Measurements from ENCODE around the gene DNAH10. TPM values are rescaled to one million over a fixed set of nuclear protein-coding genes. Genes with fewer than 3 reads are reported as not detected.

Gene DNAH10
- total and polyA plus RNA-seq, 2 donors from 2014 or later = 0.24 to 0.28 TPM

DNA sequence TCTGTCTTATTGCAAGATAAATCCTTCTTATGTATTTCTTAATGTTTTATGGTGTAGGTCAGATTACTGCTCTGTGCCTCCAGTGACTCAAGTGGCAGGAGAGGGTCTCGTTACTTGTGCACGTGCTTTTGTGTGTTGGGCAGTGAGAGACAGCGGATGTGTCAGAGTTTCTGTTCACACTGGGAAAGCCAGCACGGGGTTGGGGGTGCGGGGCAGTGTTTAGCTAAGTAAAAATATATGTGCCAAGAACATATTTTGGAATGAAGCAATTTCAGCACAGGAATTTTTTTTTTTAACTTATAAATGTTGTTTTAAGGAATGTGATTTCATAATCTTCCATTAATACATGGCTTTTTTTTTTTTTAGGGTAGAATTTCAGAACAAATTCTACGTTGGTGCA lies 4.5 kb upstream of the DNAH10 start:
- DNase-seq = no peak
- H3K27ac ChIP-seq (ENCODE audit: low read depth in 2 of 2, low read length in 2 of 2) = no peak overlapping the region
- no peak for FAIRE-seq
- intact Hi-C loops (cut with DNase I) = no loop called here
- H3K36me3 ChIP-seq (ENCODE audit: control insufficient read depth in 2 of 3, insufficient read depth in 3 of 3, low read length in 3 of 3) = peaks cover 0 to 9% (median 8%) of the 10 kb centered on the region in 3 donors
- H3K27me3 ChIP-seq (ENCODE audit: control insufficient read depth, insufficient read depth, low read length) = no peaks in the 10 kb centered on the region
- TF ChIP-seq, protein P1, sequence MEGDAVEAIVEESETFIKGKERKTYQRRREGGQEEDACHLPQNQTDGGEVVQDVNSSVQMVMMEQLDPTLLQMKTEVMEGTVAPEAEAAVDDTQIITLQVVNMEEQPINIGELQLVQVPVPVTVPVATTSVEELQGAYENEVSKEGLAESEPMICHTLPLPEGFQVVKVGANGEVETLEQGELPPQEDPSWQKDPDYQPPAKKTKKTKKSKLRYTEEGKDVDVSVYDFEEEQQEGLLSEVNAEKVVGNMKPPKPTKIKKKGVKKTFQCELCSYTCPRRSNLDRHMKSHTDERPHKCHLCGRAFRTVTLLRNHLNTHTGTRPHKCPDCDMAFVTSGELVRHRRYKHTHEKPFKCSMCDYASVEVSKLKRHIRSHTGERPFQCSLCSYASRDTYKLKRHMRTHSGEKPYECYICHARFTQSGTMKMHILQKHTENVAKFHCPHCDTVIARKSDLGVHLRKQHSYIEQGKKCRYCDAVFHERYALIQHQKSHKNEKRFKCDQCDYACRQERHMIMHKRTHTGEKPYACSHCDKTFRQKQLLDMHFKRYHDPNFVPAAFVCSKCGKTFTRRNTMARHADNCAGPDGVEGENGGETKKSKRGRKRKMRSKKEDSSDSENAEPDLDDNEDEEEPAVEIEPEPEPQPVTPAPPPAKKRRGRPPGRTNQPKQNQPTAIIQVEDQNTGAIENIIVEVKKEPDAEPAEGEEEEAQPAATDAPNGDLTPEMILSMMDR (IDR thresholded peaks at IDR 0.05; ENCODE audit: borderline replicate concordance, extremely low read depth, insufficient read depth) = no peak
- no peak overlapping the region for H3K9ac ChIP-seq (ENCODE audit: low read length in 3 of 3)
- H3K4me3 ChIP-seq (ENCODE audit: low read length in 3 of 3) = no peak overlapping the region
- H3K9me3 ChIP-seq (ENCODE audit: control insufficient read depth in 2 of 3, insufficient read depth in 1 of 3, low read length in 3 of 3) = no peaks in the 10 kb centered on the region
- H3K4me1 ChIP-seq (ENCODE audit: control insufficient read depth in 2 of 3, insufficient read depth in 2 of 3, low read depth in 1 of 3, low read length in 3 of 3) = peaks cover 0 to 2% (median 0%) of the 10 kb centered on the region in 3 donors

DNA sequence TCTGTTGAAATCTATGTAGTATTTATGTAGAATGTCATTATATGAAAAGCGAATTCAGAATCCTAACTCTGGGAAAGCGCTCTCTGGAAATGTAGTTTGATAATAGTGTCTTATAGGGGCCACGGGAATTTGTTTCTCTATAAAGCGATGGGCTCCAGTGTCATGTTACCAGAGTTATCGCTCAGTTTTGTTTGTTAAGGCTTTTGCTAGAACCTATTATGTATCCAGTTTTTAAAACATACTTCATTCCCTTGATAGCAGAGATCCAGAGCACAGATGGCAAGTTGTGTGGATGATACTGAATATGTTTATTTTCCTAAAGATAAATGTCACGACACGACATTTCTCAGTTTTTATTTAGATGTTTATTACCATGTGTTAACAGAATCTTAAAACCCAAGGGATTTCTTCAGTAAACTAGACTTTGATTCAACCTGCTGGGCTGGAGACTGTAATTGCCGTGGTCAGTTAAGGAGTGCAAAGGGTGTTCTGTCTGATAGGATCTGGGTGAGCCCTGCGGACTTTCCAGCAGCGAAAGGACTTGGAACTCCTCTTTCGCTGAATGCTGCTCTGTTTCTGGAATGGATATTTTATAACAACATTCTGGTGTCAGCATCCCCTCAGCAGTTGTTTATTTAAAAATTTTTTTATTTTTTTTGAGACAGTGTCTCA lies 1.7 kb upstream of the DNAH10 start:
- peaks cover 0 to 4% (median 0%) of the 10 kb centered on the region in 3 donors for H3K4me1 ChIP-seq (ENCODE audit: control insufficient read depth in 2 of 3, insufficient read depth in 2 of 3, low read depth in 1 of 3, low read length in 3 of 3)
- no peaks in the 10 kb centered on the region for H3K9me3 ChIP-seq (ENCODE audit: control insufficient read depth in 2 of 3, insufficient read depth in 1 of 3, low read length in 3 of 3)
- H3K9ac ChIP-seq (ENCODE audit: low read length in 3 of 3) = no peak overlapping the region
- FAIRE-seq (no peak), DNase-seq (no peak)
- intact Hi-C loops (cut with DNase I) = no loop called here
- H3K4me3 ChIP-seq (ENCODE audit: low read length in 3 of 3) = no peak overlapping the region
- no peaks in the 10 kb centered on the region for H3K27me3 ChIP-seq (ENCODE audit: control insufficient read depth, insufficient read depth, low read length)
- no peak overlapping the region for H3K27ac ChIP-seq (ENCODE audit: low read depth in 2 of 2, low read length in 2 of 2)
- TF ChIP-seq, protein P1 (IDR thresholded peaks at IDR 0.05; ENCODE audit: borderline replicate concordance, extremely low read depth, insufficient read depth) = no peak
- no peaks in the 10 kb centered on the region for H3K36me3 ChIP-seq (ENCODE audit: control insufficient read depth in 2 of 3, insufficient read depth in 3 of 3, low read length in 3 of 3)

- H3K4me1 ChIP-seq (ENCODE audit: control insufficient read depth in 2 of 3, insufficient read depth in 2 of 3, low read depth in 1 of 3, low read length in 3 of 3) = peaks cover 0 to 4% (median 0%) of the 10 kb centered on the region in 3 donors
- intact Hi-C loops (cut with DNase I) = no loop called here
- TF ChIP-seq, protein P1 (IDR thresholded peaks at IDR 0.05; ENCODE audit: borderline replicate concordance, extremely low read depth, insufficient read depth) = no peak
- peak overlapping the region in 1 of 3 donors; percentile 39 for H3K4me3 ChIP-seq (ENCODE audit: low read length in 3 of 3)
- DNase-seq (no peak), FAIRE-seq (no peak)
- no peaks in the 10 kb centered on the region for H3K27me3 ChIP-seq (ENCODE audit: control insufficient read depth, insufficient read depth, low read length)
- no peaks in the 10 kb centered on the region for H3K9me3 ChIP-seq (ENCODE audit: control insufficient read depth in 2 of 3, insufficient read depth in 1 of 3, low read length in 3 of 3)
- no peak overlapping the region for H3K27ac ChIP-seq (ENCODE audit: low read depth in 2 of 2, low read length in 2 of 2)
- no peak overlapping the region for H3K9ac ChIP-seq (ENCODE audit: low read length in 3 of 3)
- no peaks in the 10 kb centered on the region for H3K36me3 ChIP-seq (ENCODE audit: control insufficient read depth in 2 of 3, insufficient read depth in 3 of 3, low read length in 3 of 3)
Observed at GRCh38 chr12:123762715-123763052, 583 bp downstream of the DNAH10 start.

- Histone ChIP-seq H3K4me3 (ENCODE audit: low read length in 3 of 3) (no peak overlapping the region), H3K9ac (ENCODE audit: low read length in 3 of 3) (no peak overlapping the region), H3K27me3 (ENCODE audit: control insufficient read depth, insufficient read depth, low read length) (no peaks in the 10 kb centered on the region), H3K9me3 (ENCODE audit: control insufficient read depth in 2 of 3, insufficient read depth in 1 of 3, low read length in 3 of 3) (no peaks in the 10 kb centered on the region), H3K27ac (ENCODE audit: low read depth in 2 of 2, low read length in 2 of 2) (no peak overlapping the region), H3K4me1 (ENCODE audit: control insufficient read depth in 2 of 3, insufficient read depth in 2 of 3, low read depth in 1 of 3, low read length in 3 of 3) (peaks cover 0 to 4% (median 0%) of the 10 kb centered on the region in 3 donors), H3K36me3 (ENCODE audit: control insufficient read depth in 2 of 3, insufficient read depth in 3 of 3, low read length in 3 of 3) (no peaks in the 10 kb centered on the region)
- peak in 3 of 5 donors; percentile 1 to 54 (median 8) for DNase-seq
- TF ChIP-seq, protein P1 (IDR thresholded peaks at IDR 0.05; ENCODE audit: borderline replicate concordance, extremely low read depth, insufficient read depth) = no peak
- intact Hi-C loops (cut with DNase I) = no loop called here
- no peak for FAIRE-seq
Observed at GRCh38 chr12:123763093-123763492, 992 bp downstream of the DNAH10 start.
